ENCODE data around the gene ZSCAN21.

Gene ZSCAN21

GRCh38 chr7:100049441-100050291, at the start of gene ZSCAN21 (continued):
- TF ChIP-seq SP7 (tag by site-specific recombination; IDR thresholded peaks at IDR 0.05) (peak; percentile 63; the same call in 1 of the 2 replicates), ZNF529 (tag by site-specific recombination; IDR thresholded peaks at IDR 0.05; ENCODE audit: insufficient replicate concordance) (no peak), ZNF423 (tag by site-specific recombination; IDR thresholded peaks at IDR 0.05) (no peak), BCL11A (tag by site-specific recombination; IDR thresholded peaks at IDR 0.05; ENCODE audit: low read depth) (no peak), EGR2 (tag by site-specific recombination; IDR thresholded peaks at IDR 0.05; ENCODE audit: low read depth) (peak; percentile 56; the same call in 1 of the 2 replicates), ZFP3 (tag by site-specific recombination; IDR thresholded peaks at IDR 0.05; ENCODE audit: low read depth) (no peak), ATF2 (tag by site-specific recombination; IDR thresholded peaks at IDR 0.05; ENCODE audit: low read depth) (no peak), ZNF280C (tag by site-specific recombination; IDR thresholded peaks at IDR 0.05) (no peak), ZNF76 (tag by site-specific recombination; IDR thresholded peaks at IDR 0.05; ENCODE audit: borderline replicate concordance, low read depth) (0 out of 2 replicates have a peak, but pooled peaks have one; percentile 24), SP2 (tag by site-specific recombination; IDR thresholded peaks at IDR 0.05) (peak; percentile 88), YY1 (tag by site-specific recombination; IDR thresholded peaks at IDR 0.05) (no peak), RBAK (tag by site-specific recombination; IDR thresholded peaks at IDR 0.05) (no peak), GFI1B (tag by site-specific recombination; IDR thresholded peaks at IDR 0.05) (peak; percentile 36; the same call in 1 of the 2 replicates)

- Histone ChIP-seq H3K4me1 (ENCODE audit: control insufficient read depth, insufficient read depth, low read length) (no peaks in the 10 kb centered on the region), H3K4me3 (ENCODE audit: low read depth, low read length) (no peak overlapping the region), H3K9me3 (ENCODE audit: control insufficient read depth, insufficient read depth, low read depth, low read length) (no peaks in the 10 kb centered on the region), H3K27ac (ENCODE audit: extremely low read depth, low read depth, low read length) (no peak overlapping the region), H3K36me3 (ENCODE audit: control insufficient read depth in 2 of 2, insufficient read depth in 1 of 2, low read length in 2 of 2) (no peaks in the 10 kb centered on the region)
- ChIA-PET CTCF (interaction anchor here (0.5 to 0.9 kb wide), 2 partner anchors 10 to 672 kb away, joined by 3 read pairs; no protein-coding TSS in a partner anchor), POLR2A (no interaction called here)
- TF ChIP-seq REPIN1 (tag by site-specific recombination; IDR thresholded peaks at IDR 0.05; ENCODE audit: low read depth) (no peak), BCL11A (tag by site-specific recombination; IDR thresholded peaks at IDR 0.05; ENCODE audit: low read depth) (no peak), ZNF311 (tag by site-specific recombination; IDR thresholded peaks at IDR 0.05; ENCODE audit: borderline replicate concordance) (no peak), HOXA7 (CRISPR knock-in tag; IDR thresholded peaks at IDR 0.05; ENCODE audit: borderline replicate concordance) (no peak), ZSCAN30 (tag by site-specific recombination; IDR thresholded peaks at IDR 0.05) (no peak), ZNF645 (tag by site-specific recombination; IDR thresholded peaks at IDR 0.05) (no peak), RBAK (tag by site-specific recombination; IDR thresholded peaks at IDR 0.05) (no peak), GLI2 (tag by site-specific recombination; IDR thresholded peaks at IDR 0.05; ENCODE audit: borderline replicate concordance, low read depth) (no peak), ZNF350 (tag by site-specific recombination; IDR thresholded peaks at IDR 0.05) (no peak), TSHZ1 (tag by site-specific recombination; IDR thresholded peaks at IDR 0.05; ENCODE audit: borderline replicate concordance) (no peak), ZNF692 (tag by site-specific recombination; IDR thresholded peaks at IDR 0.05) (no peak), ZNF501 (tag by site-specific recombination; IDR thresholded peaks at IDR 0.05) (no peak)
These were observed 49.3 kb upstream of the ZSCAN21 start for GRCh38 chr7:100000239-100000638.
